Fibroblast of the conjunctiva (primary cell): Measurements from ENCODE around the gene TMEM185B.
A peak's percentile ranks its signal among the peaks of the same experiment; 100 is the strongest.
"Not testable (repeated sequence)": the region's sequence is repeated elsewhere in the genome, so short reads cannot be mapped to it uniquely, and the experiment has no call there.

Source experiments
- DNase-seq: peaks from one replicate; pipeline ENCODE4 v3.0.0-alpha.2; 2010; ENCODE audit warnings: low read depth

The TMEM185B gene

GRCh38 chr2:120251880-120252224 is 28.7 kb upstream of the TMEM185B start:
- no peak for DNase-seq

GRCh38 chr2:120251078-120251477 is 27.9 kb upstream of the TMEM185B start:
- no peak for DNase-seq

GRCh38 chr2:120250640-120251039 is 27.4 kb upstream of the TMEM185B start:
- DNase-seq = no peak

DNA sequence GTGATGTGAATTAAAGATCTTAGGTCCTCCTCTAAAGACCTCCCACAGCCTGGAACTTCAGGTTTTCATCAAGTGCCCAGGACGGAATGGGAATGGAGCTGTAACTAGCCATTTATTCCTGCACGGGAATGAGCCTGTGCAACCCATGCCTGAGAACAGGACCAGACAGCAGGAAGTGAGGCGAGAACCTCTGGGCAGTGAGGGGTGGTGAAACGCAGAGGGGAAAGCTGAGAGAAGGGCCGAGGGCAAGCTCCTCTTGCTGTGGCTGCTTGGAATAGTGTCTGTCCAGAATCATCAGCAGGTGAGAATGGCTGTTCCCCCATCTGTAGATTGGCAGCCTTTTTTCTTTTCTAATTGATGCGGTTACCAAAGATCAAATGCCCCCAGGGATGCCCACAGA is 24.7 kb upstream of the TMEM185B start:
- DNase-seq = no peak

GRCh38 chr2:120246546-120247300 is 23.5 kb upstream of the TMEM185B start:
- no peak for DNase-seq

DNA sequence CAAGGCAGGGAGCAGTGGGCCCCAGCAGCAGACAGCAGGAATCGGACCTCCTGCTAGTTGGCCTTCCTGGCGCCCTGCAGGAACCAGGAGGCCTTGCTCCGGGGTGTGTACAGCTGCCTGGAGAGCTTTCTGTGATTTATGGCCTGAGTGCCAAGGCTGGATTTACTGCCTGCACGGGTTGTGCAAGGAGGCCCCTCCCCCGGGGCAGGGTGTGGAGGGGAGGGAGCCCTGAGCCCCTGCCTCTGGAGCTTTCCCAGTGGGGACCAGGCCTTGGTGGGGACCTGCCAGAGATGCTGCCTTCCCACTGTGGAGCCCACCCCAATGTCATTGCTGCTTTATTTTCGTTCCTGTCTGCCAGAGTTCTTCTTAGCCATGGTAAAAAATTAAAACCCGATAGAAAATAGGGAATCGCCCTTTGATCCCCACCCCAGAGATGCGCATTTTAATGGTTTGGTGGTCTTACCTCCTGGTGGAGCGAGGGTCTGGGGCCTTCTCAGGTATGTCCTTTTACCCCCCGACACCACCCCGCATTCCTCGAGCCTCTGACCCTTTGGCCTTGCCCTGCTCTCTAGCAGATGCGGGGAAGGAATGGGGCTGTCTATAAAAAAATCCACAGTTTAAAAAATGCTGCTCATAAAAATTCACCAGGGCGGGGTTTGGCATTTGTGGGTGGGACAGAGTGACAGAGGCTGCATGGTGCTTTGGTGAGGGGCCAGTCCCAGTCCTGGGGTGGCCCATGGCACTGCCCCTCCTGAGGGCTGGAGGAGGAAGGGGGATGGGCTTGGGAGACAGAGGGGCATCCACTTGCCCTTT is 22.5 kb upstream of the TMEM185B start:
- DNase-seq = no peak

DNA sequence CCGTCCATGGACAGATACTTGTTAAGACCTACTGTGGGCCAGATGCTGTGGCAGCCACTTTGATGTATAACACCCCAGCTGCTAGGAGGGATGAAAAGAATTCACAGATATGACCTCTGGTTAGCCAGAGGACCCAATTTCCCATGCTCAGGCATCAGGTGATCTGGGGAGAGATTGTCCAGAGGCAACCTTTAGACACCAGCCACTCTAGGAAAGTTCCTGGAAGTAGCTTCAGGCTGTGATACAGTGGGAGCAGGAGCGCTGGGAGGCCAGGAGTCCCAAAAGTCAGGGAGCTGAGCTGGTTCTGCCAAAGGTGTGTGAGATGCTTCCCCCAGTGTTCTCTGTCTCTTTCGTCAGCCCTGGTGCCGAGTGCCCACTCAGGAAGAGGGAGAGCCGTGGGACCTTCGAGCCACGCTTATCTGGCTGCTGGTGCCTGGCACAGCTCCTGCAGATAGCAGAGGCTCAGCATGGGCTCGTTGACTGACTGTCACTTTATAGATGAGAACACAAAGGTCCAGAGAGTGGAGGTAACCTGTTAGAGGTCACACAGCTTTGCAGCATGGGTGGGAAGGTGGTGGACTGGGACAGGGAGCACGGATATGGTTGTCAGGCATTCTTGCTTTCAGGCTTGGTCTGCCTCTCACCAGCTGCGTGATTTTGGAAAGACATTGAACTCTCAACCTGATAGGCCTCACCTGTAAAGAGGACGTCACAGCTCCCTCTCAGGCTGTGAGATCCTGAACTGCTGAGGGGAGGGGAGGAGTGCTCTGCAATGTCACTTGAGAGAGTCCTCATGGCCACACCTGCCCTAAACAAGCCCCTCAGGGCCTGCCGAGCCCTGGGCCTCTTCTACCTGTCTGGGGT is 21.7 kb upstream of the TMEM185B start:
- DNase-seq = no peak

GRCh38 chr2:120243875-120244553 is 20.8 kb upstream of the TMEM185B start:
- DNase-seq = no peak

DNA sequence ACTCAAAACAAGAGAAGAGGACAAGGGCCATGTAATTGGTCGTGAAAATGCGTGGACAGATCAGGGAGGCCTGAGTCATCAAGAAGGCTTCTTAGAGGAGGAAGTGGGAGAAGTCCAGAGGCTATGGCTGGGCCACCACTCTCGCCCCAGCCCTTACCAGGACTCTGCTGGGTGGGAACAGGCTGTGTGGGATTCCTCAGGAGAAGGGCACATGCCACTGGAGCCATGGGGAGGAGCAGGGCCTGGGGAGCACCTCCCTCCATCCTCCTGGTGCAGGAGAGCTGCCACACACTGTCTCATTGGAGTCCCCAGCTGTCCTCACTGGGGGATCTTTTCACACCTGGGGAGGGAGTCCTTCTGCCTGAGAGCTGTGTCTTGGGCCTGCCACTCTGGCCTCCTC is 20.0 kb upstream of the TMEM185B start:
- DNase-seq = no peak

DNA sequence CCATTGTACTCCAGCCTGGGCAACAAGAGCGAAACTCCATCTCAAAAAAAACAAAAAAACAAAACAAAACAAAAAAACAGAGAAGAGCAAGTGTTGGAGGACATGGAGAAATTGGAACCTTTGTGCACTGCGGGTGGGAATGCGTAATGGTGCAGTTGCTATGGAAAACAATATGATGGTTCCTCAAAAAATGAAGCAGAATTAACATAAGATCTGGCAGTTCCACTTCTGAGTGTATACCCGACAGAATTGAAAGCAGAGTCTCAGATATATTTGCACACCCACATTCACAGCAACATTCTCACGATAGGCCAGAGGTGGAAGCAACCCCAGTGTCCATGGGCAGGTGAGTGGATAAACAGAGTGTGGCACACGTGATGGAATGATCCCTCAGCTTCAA is 18.5 kb upstream of the TMEM185B start:
- DNase-seq = no peak

DNA sequence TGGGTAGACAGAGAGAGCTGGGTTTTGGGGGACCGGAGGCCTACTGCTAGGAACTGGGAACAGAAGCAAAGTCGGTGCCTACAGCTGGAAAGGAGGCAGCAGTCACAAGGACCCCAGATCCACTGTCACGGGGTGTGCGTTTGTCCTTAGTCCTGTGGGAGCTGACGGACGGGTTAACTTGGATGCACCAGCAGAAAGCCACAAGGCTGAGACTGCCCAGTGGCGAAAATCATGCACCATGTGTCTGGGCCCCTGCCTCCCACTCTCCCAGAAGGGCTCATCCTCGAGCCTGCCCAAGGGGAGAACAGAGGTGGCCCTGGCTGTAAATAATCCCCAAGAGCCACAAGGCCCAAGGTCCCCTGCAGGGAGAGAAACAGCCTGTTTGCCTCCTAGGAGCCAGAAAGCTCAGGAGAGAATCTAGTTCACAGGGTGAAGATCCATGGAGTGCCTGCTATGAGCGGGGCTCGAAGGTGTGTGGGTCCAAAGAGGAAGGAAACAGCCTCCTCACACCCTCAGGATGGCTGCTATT is 17.8 kb upstream of the TMEM185B start:
- DNase-seq = no peak

- peak; percentile 68 for DNase-seq
Observed at GRCh38 chr2:120239488-120240287, 16.5 kb upstream of the TMEM185B start.

GRCh38 chr2:120238728-120239487 is 15.7 kb upstream of the TMEM185B start:
- DNase-seq = peak; percentile 55

GRCh38 chr2:120237491-120237902 is 14.3 kb upstream of the TMEM185B start:
- peak; percentile 27 for DNase-seq

DNA sequence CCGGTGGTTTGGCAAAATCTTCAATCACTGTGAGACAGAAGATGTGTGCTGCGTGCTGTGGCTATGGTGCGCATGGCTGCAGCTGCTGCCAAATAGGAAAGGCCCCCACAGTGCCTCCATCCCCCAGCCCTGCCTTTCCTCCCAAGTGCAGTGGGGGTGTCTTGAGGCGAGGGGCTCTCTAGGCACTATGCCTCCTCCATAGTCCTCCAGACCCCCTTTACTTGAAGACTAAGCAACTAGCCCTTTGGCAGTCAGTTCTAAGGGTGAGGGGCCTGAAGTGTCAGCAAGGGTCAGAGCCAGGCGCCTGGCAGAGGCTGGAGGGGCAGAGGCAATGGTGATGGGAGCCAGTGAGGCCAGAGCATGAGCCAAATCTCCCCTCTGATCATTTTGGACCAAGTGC is 13.6 kb upstream of the TMEM185B start:
- DNase-seq = no peak

GRCh38 chr2:120236316-120236715 is 13.1 kb upstream of the TMEM185B start:
- DNase-seq = no peak

DNA sequence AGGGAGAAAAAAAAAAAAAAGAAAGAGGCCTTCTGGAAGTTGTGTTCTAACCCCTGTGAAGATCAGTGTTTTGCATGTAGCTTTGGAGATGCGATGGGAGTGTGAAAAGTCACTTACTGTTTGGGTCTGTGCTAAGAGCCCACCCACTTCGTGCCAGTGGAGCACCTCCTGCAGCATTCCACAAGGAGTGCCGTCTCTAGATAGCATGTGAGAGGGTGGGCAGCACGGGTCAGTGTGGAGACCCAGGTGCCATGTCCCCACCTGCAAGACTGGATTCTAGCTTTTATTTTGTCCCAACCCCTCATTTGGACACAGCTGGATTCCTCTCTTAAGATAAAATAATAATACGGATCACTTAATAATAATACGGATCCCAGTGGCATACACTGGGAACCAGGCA is 12.5 kb upstream of the TMEM185B start:
- no peak for DNase-seq

- not testable (repeated sequence) for DNase-seq
Observed at GRCh38 chr2:120235158-120235557, 12.0 kb upstream of the TMEM185B start.

- no peak for DNase-seq
Observed at GRCh38 chr2:120233292-120233691, 10.1 kb upstream of the TMEM185B start.

GRCh38 chr2:120231974-120232635 is 8.9 kb upstream of the TMEM185B start:
- no peak for DNase-seq
